Measurements from ENCODE around the gene CERS1.

- TF ChIP-seq CTCF (IDR thresholded peaks at IDR 0.05; ENCODE audit: low read depth, low read length): no peak
- TF ChIP-seq EZH2phosphoT487 (IDR thresholded peaks at IDR 0.05; ENCODE audit: low read depth): no peak
Measured at GRCh38 chr19:18913466-18913865, 17.5 kb upstream of the CERS1 start.
